ENCODE data around the gene MDGA2.
"Not testable (repeated sequence)": the region's sequence is repeated elsewhere in the genome, so short reads cannot be mapped to it uniquely, and the experiment has no call there.

MDGA2 gene

GRCh38 chr14:46951103-46951502 is 724.3 kb downstream of the MDGA2 start:
- in situ Hi-C loops (cut with MboI; ENCODE audit: low sequenced_read_pairs, unreplicated experiment), result no loop called here
- TF ChIP-seq CTCF (IDR thresholded peaks at IDR 0.05; ENCODE audit: borderline replicate concordance, control extremely low read depth, extremely low read depth, insufficient read depth, missing control alignments), result no peak
- no peak for DNase-seq (ENCODE audit: low spot score)

- DNase-seq (ENCODE audit: low spot score), result no peak
- in situ Hi-C loops (cut with MboI; ENCODE audit: low sequenced_read_pairs, unreplicated experiment), result no loop called here
- TF ChIP-seq CTCF (IDR thresholded peaks at IDR 0.05; ENCODE audit: borderline replicate concordance, control extremely low read depth, extremely low read depth, insufficient read depth, missing control alignments), result no peak
Observed at GRCh38 chr14:46940611-46941010, 734.8 kb downstream of the MDGA2 start.

GRCh38 chr14:46920542-46920941 is 754.9 kb downstream of the MDGA2 start:
- in situ Hi-C loops (cut with MboI; ENCODE audit: low sequenced_read_pairs, unreplicated experiment), result no loop called here
- TF ChIP-seq CTCF (IDR thresholded peaks at IDR 0.05; ENCODE audit: borderline replicate concordance, control extremely low read depth, extremely low read depth, insufficient read depth, missing control alignments), result no peak
- DNase-seq (ENCODE audit: low spot score), result no peak

GRCh38 chr14:46915539-46915938 is 759.9 kb downstream of the MDGA2 start:
- DNase-seq (ENCODE audit: low spot score); in situ Hi-C loops (cut with MboI; ENCODE audit: low sequenced_read_pairs, unreplicated experiment): not testable (repeated sequence)

GRCh38 chr14:46902837-46903236 is 772.6 kb downstream of the MDGA2 start:
- TF ChIP-seq CTCF (IDR thresholded peaks at IDR 0.05; ENCODE audit: borderline replicate concordance, control extremely low read depth, extremely low read depth, insufficient read depth, missing control alignments), result no peak
- DNase-seq (ENCODE audit: low spot score), result no peak
- in situ Hi-C loops (cut with MboI; ENCODE audit: low sequenced_read_pairs, unreplicated experiment), result no loop called here

GRCh38 chr14:46894476-46894875 is 780.9 kb downstream of the MDGA2 start:
- in situ Hi-C loops (cut with MboI; ENCODE audit: low sequenced_read_pairs, unreplicated experiment), result no loop called here
- TF ChIP-seq CTCF (IDR thresholded peaks at IDR 0.05; ENCODE audit: borderline replicate concordance, control extremely low read depth, extremely low read depth, insufficient read depth, missing control alignments), result no peak

GRCh38 chr14:46887144-46887543 is 788.3 kb downstream of the MDGA2 start:
- in situ Hi-C loops (cut with MboI; ENCODE audit: low sequenced_read_pairs, unreplicated experiment), result no loop called here
- no peak for TF ChIP-seq CTCF (IDR thresholded peaks at IDR 0.05; ENCODE audit: borderline replicate concordance, control extremely low read depth, extremely low read depth, insufficient read depth, missing control alignments)
- DNase-seq (ENCODE audit: low spot score), result no peak

More at GRCh38 chr14:46894476-46894875, 780.9 kb downstream of the MDGA2 start:
- no peak for DNase-seq (ENCODE audit: low spot score)

Data from GM13976 (cell line).